Pons (tissue), 1 donor: Measurements from ENCODE around the gene KLHL17.

Experiments
- DNase-seq: peaks from one replicate; pipeline ENCODE4 v3.0.0-alpha.2; 2016; ENCODE audit warnings: low spot score

Gene KLHL17

DNA sequence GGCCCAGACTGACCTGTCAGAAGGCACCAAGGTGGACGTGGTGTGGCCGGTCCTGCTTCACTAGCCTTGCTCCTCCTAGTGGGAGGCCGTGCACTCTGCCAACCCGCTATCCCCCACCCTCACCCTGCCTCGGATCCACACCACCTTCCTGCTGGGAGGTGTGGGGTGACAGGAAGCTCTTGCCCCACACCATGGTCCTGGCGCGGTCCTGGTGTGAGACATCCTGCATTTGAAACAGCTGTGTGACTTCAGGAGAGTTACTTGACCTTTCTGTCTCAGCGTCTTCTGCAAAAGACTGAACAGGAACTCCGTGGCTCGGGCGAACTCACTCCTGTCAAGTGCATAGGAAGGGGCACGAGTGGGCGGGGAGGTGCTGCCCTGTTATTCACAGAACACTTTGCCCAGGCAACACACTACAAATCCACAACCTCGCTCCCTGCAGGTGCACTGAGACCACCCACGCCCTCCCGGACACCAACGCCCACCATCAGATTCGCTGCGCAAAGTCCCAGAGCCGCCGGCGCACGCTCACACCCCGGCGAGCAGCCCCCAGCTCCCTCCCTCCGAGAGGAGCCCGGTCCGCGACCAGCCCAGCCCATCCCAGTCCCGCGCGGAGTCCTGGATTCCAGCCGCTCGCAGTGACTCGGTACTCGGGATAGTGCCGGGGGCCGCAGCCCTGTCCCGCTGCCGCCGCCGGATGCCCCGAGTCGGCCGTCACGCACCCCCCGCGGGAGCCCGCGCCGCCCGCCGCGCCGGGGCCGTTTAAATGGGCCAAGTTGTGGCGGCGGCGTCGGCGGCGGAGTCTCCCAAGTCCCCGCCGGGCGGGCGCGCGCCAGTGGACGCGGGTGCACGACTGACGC is 37.0 kb upstream of the KLHL17 start, which contains the start of gene SAMD11:
Gene SAMD11, plus strand, starts transcription at position 793 of the 860 bp plus-strand sequence. CDS start 509 bp downstream, outside the sequence.
- DNase-seq: peak; percentile 53

DNA sequence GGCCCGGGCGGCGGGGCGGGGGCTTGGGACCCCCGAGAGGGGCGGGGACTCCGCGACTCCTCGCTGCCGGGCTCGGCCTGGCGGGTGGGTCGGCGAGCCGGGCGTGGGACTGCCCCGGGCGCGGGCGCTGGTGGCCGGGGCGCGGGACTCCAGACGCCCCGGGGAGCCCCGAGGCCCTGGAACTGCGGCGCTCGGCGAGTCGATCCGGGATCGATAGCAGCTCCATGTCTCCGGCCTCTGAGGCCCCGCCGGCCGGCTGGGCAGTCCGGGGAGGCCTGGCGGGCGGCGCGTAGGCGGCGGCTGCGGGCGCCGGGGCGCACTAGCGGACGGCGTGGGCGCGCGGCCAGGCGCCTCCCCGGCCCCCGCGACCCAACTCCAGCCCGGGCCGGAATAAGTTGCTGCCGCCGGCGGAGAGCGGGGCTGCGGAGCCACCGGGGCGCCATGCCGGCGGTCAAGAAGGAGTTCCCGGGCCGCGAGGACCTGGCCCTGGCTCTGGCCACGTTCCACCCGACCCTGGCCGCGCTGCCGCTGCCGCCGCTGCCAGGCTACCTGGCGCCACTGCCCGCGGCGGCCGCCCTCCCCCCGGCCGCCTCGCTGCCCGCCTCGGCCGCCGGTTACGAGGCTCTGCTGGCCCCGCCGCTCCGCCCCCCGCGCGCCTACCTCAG is 36.3 kb upstream of the KLHL17 start:
- no peak for DNase-seq

DNA sequence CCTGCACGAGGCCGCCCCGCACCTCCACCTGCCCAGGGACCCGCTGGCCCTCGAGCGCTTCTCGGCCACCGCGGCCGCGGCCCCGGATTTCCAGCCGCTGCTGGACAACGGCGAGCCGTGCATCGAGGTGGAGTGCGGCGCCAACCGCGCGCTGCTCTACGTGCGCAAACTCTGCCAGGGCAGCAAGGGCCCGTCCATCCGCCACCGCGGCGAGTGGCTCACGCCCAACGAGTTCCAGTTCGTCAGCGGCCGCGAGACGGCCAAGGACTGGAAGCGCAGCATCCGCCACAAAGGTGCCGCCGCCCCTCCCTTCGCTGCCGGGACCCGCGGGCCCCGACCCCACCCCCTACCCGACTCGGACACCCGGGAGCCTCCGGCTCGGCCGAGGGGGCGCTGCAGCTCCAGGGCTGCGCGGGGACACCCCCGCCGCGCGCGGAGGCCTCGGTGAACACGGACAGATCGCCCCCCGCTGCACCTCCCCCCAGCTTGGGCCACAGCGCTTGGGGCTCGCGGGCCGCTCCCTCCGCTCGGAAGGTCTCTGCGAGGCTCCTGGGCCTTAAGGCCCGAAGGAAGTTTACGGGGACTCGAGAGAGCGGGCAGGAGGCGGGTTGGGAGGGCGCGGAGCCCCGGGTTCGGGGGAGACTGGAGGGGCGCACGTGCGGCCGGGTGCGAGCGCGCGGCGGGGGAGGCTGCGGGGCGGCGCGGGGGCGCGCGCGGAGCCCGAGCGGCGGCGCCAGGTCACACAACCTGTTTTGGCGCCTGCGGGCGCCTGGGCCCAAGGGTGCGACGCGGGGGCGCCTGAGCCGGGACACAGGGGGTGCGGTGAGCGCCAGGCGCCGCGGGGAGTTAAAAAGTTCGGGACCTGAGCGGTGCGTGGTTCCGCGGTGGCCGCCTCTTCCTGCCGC is 35.5 kb upstream of the KLHL17 start:
- DNase-seq: no peak

DNA sequence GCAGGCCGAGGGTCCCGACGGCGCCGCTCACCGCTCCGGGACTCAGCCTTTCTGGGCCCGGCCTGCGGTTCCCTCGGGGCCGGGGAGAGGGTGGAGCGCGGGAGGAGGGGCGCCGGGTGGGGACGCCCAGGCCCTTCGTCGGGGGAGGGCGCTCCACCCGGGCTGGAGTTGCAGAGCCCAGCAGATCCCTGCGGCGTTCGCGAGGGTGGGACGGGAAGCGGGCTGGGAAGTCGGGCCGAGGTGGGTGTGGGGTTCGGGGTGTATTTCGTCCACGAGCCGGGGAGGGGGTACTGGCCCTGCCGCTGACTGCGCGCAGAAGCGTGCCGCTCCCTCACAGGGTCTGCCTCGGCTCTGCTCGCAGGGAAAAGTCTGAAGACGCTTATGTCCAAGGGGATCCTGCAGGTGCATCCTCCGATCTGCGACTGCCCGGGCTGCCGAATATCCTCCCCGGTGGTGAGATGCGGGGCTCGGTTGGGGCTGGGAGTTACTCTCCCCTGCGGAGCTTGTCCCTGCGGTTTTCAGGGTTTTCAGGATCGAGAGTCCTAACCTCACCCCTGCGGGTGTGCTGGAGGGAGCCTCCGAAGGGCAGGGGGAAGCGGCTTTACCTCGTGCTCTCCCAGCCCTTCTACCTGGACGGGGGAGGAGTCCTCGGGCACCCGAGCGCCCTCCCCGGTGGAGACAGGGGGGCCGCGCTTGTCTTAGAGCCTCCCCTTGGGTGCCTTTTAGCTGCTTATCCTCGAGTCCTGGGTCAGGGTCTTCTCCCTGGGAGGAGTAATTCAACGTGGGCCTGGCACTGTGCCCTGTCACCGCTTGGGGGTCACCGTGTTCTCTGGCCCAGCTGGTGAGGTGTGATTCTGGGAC is 34.6 kb upstream of the KLHL17 start:
- DNase-seq: no peak

DNA sequence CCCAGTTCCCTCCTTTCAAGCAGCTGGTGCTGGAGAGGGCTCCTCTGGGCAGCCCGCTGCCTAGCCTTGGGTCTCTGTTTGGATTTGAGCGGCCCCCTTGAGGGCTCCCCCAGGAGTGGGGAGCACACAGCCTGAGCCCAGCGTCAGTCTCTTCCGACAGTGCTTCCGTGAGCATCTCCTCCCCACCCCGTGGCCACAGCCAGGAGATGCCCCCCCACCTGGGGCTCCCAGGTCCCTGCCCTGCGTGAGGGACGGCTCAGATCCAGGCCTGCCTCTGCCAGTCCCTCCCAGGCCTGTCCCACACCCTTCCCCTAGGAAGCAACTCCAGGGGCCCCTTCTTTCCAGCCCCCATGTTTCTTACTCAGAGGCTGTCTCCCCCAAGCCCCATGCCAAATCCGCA is 33.1 kb upstream of the KLHL17 start:
- DNase-seq: no peak

DNA sequence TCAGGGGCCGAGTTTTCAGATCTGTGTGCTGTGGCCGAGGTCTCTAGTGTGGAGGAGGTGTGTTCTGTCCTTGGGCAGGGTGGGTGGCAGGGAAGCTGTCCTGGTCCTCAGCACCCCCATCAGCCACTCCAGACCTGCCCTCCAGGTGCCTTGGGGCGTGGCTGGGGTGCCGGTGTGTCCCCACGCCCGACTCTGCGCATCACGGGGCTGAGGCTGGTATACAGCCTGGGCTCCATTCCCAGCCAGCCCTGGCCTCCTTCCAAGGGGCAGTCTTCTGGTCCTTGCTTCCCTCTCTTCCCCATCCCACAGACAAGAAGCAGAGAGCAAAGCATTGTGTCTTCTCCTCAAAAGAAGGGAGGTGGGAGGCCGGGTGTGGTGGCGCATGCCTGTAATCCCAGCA is 32.6 kb upstream of the KLHL17 start:
- no peak for DNase-seq

DNA sequence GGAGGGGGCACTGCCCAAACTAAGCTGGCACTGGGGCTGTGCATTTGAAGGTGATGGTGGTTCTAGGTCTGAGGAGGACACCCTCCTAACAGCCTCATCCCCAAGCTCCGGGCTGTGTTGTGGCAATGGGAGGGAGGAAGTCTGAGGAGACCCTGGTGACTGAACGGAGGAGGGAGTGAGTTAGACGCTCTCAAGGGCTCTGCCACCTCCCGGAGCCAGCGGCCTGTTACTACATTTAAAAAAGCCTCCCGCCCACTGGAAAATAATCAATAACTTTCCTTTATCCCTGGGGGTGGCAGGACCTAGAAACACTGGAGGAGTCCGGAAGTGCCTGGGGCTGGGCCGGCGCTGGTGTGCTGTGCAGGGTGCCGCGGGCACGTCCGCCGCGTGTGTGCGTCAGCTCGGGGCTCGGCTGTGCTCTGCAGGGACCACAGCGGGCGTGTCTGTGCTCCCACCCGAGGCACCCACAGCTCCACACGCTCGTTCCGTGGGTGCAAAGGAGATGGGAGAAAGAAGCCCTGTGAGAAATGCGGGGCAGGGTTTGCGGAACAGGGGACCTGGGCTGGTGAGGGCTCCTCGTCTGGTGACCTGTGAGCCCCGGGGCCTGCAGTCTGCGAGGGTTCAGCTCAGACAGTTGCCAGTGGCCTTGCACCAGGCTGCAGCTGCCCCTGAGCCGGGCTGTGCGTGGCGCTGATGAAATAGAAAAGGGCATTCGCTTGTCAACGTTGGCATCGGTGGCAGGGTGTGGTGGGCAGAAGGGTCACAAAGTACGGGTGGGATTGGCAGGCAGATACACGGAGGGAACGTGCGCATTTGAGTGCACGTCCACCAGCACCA is 31.3 kb upstream of the KLHL17 start:
- DNase-seq: no peak

DNA sequence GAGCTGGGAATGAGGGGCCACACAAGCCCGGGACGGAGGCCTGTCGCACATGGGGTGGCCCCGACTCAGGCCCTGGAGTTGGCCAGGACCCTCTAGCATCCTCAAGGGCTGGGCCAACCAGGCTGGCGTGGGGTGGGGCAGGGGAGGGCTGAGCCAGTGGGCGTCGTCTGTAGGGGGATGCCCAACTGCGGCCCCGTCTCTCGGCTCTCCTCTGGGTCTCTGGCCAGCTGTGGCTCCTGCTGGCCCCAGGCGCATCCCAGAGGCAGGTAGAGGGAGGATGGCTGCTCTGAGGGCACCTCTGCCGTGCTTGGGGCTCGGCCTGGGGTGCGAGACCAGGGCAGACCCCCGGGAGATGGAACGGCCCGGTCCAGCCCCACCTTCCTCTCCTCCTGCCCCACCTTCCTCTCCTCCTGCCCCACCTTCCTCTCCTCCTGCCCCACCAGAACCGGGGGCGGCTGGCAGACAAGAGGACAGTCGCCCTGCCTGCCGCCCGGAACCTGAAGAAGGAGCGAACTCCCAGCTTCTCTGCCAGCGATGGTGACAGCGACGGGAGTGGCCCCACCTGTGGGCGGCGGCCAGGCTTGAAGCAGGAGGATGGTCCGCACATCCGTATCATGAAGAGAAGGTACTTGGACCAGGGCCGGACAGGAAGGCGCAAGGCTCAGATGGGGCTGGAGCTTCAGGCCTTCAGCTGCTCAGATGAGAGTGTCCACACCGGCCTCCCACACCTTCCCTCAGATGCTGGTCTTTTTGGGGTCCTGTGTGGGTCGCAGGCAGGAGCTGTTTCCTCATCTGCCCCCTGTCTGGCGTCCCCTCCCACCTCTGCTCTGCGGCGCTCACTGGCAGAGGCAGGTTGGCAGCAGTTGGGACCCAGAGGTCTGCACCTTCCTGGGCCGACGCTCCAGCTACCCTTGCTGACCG is 30.4 kb upstream of the KLHL17 start:
- no peak for DNase-seq

DNA sequence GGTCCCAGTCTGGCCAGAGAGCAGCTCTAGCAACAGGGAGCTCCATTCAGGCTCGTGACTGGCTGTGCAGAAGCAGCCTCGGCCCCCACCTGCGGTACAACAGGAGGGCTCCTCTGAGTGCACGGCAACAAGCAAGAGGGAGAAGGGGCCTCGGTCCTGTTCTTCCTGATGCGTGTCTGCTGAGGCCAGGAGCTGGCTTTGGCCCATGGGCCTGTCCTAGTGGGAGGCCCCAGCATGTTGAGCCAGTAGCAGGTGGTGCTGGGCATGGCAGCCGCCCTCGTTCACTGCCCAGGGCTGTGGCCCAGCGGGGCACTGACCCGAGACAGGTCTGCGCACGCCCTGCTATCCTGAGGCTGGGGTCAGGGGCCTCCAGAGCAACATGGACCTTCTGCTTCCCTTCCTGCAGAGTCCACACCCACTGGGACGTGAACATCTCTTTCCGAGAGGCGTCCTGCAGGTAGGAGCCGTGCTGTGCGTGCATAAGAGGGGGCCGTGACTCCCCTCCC is 29.7 kb upstream of the KLHL17 start:
- DNase-seq: no peak

DNA sequence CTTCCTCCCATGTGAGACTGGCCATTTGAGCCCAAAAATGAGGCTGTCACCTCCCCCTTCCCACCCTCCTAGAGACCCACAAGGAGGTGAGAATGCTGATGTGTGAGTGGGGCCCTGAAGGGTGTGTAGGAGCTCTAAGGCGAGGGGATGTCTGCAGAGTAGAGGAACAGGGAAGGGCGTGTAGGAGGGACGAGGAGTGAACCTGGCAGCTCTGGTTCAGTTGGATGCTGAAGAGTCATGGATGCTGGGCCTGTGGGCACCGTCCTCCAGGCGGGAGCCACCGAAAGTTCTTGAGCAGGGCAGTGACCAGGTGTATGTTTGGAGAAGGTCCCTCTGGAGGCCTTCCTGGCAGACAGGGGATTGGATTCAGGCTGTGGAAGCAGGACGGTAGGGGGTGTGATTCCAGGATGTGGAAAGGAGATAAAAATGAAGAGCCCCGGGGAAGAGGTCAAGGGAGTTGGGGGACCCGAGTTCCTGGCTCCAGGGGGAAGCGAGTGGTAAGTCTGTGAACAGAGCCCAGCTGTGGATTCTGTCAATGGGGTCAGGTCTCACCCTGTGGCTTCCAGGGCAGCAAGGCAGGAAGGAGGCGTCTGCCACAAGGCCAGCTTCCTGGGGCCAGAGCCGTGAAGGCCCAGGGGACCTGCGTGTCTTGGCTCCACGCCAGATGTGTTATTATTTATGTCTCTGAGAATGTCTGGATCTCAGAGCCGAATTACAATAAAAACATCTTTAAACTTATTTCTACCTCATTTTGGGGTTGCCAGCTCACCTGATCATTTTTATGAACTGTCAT is 28.8 kb upstream of the KLHL17 start:
- no peak for DNase-seq

DNA sequence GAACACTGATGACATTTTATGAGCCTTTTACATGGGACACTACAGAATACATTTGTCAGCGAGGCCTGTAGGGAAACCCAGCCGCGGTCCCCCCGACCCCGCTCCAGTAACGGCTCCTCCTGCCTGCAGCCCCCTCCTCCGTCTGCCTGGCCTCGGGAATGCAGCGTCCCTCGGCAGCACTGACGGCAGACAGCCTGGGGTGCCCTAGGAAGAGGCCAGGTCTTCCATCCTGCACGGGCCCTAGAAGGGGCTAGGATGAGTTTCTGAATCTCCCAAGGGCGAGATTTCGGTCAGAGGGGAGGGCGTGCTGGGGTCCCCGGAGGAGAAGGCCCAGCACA is 28.2 kb upstream of the KLHL17 start:
- DNase-seq: no peak

DNA sequence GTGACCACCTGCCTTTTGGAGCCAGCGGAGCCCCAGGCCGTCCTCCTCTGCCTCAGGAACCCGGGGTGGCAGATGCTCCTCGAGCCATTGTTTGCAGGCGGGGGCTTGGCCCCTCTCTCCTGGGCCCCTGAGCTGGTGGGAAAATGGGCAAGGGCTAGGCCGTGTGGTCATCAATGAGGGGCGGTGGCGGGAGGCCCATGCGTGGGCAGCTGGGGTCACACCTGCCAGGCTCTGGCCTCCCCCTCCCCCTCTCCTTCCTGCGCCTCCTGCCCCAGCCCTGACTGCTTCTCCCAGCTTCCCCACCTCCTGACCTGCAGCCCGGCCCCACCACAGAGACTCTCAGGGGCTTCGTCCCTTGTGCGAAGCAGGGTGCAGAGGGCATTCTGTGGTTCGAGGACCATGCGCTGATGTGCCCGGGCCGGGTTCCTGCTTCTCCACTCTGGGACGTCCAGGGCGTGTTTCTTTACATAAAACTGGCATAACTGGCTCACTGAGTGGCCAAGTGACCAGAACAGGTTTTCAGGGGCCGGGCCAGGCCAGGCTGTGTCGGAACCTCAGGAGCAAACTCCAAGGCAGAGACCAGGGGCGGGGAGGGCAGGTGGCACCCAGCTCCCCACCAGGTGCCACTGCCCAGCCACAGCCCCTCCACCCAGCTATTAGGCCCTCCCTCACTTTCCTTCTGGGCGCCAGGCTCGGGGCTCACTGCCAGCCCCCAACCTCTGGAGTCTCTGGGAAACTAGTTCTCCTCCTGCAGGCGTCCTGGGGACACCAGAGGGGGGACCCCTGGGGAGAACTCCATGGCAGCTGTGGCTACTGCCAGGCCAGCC is 27.4 kb upstream of the KLHL17 start:
- no peak for DNase-seq

DNA sequence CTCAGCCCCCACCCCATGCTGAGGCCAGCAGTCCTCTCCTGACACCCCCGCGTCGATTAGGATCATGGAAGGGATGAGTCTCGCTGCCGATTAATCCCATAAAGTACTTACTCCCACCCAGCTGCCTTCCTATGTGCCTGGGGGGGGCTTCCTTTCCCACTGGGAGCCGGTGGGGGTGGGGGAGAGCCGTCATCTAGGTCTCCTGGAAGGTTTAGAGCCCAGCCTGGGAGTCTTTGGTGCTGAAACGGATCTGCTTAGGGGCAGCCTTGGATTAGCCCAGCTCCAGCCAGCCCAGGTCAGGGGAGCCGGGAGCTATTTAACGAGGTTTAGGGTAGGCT is 26.8 kb upstream of the KLHL17 start:
- DNase-seq: no peak

DNA sequence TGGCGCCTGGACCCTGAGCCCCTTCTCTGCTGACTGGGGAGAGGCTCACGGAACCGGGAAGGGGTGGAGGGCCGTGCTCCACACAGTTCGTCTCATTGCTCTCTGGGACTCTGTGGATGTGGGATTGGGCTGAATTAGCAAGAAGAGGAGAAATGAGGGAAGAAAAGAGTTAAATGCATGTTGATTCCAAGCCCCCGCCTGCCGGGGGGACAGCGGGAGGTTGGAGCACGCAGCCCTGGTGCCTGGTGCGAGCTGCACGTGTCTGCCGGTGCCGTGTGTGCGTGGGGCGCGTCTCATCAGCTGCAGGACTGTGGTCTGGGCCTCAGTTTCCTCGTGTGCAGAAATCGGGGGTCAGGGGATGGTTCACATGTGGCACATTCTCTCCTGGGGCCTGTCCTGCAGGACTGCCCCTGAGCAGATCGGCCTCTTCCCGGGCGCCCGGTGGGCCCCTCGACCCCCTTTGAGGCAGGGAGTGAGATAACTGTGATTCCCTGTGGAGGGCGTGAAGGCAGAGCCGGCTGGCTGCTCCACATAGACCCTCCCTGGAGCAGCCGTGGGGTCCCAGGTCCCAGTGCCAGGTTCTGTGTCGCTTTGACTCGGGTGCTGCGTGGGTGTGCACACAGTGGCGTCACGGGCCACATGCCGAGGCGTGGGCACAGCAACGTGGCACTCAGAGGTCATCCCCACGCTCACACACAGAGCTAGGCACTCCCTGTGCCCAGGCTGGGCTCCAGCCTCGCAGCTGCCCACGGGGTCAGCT is 25.2 kb upstream of the KLHL17 start:
- no peak for DNase-seq

DNA sequence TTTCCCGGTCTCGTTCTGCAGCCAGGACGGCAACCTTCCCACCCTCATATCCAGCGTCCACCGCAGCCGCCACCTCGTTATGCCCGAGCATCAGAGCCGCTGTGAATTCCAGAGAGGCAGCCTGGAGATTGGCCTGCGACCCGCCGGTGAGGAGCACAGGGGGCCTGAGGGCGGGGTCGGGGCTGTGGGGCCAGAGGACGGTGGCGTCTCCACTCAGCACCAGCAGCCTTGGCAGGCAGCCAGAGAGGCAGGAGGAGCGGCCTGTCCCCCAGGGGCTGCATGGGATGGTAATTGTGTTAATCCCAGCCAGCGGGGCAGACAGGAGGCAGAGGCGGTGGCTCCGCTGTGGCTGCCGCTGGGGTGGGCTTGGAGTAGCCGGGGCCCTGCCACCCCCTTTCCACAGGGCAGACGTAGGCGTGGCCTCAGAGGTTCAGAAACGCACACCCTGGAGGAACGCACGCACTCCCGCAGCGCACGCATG is 24.6 kb upstream of the KLHL17 start:
- no peak for DNase-seq

DNA sequence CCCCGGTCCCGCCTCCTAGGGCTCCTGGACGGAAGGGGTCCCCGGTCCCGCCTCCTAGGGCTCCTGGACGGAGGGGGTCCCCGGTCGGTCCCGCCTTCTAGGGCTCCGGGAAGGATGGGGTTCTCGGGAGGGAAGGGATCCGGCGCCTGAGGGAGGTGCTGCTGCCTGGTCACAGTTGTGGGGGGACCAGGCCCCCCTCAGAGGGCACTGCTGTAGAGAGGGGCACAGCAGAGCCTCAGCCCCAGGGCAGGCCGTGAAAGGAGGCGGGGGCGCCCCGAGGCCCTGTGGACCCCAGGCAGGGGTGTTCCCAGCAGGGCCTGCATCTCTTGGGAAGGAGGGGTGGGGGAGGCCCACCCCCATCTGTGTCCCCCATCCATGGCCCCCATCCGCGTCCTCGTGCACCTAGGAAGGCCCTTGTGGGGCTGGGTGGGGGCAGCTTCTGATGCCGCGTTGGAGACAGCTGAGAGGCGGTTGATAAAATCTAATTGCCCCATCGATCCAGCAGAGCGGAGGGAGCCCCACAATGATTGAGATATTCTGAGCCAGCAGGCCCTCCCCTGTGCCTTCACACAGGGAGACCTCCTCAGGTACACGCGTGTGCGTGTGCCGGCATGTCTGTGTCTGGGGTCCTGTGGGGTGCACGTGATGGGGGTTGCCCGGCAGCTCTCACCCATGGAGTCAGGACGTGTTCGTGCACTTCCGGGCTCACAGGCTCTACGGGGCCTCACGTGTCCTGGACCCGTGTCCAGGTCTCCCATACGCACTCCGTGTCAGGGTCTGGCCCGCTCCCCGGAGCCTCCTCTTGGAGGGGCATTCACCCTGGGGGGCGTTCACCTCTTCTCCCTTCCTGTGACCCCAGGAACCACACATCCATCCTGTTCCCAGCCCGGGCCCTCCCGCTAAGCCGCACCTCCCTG is 23.8 kb upstream of the KLHL17 start:
- no peak for DNase-seq
